Esophagus muscularis mucosa (tissue), 4 donors: ENCODE data around the gene ZIC4. TPM values are rescaled to one million over a fixed set of nuclear protein-coding genes. Genes with fewer than 3 reads are reported as not detected.

ENCODE experiments used
- DNase-seq: peaks from one replicate; pipeline ENCODE4 v3.0.0-alpha.2; 2017; ENCODE audit errors: extremely low spot score
- H3K27ac ChIP-seq, 4 donors: fragments of 200-600 bp; sonication (generic); replicated peaks in 1 of 4; 1 replicate in 3 of 4; 2 replicates in 1 of 4; pipeline ENCODE4 v1.5.1; 2016 to 2019; ENCODE audit warnings: mild to moderate bottlenecking in 1 of 4
- H3K27me3 ChIP-seq, 4 donors: fragments of 200-600 bp; sonication (generic); one replicate each; pipeline versions ENCODE4 v1.5.1 to v1.6.0; 2016 to 2019
- H3K36me3 ChIP-seq, 4 donors: fragments of 200-600 bp; sonication (generic); one replicate each; pipeline ENCODE4 v1.5.1; 2016 to 2019
- H3K4me1 ChIP-seq, 4 donors: fragments of 200-600 bp; sonication (generic); one replicate each; pipeline ENCODE4 v1.5.1; 2016 to 2019
- H3K4me3 ChIP-seq, 4 donors: fragments of 200-600 bp; sonication (generic); 1 replicate in 2 of 4; 2 replicates in 2 of 4; pipeline ENCODE4 v1.5.1; 2016 to 2019; ENCODE audit warnings: mild to moderate bottlenecking in 4 of 4, moderate library complexity in 1 of 4
- H3K9me3 ChIP-seq, 4 donors: fragments of 200-600 bp; sonication (generic); 1 replicate in 3 of 4; 2 replicates in 1 of 4; pipeline ENCODE4 v1.5.1; 2016 to 2019
- CTCF ChIP-seq, 3 experiments: fragments of 200-600 bp in 2 of 3; fragments of 450-650 bp in 1 of 3; sonication (generic) in 2 of 3; IDR thresholded peaks; one replicate each; pipeline ENCODE4 v1.5.1; 2017 to 2019; ENCODE audit warnings: antibody characterized with exemption in 3 of 3, mild to moderate bottlenecking in 2 of 3, moderate library complexity in 1 of 3
- EP300 ChIP-seq: sonication (generic); formaldehyde crosslinking; IDR thresholded peaks from one replicate; pipeline ENCODE4 v1.6.1; 2017; ENCODE audit warnings: antibody characterized with exemption
- POLR2A ChIP-seq: fragments of 450-650 bp; IDR thresholded peaks from one replicate; pipeline ENCODE4 v1.6.1; 2017; ENCODE audit warnings: antibody characterized with exemption, moderate library complexity, mild to moderate bottlenecking, low read depth
- POLR2AphosphoS5 ChIP-seq, 2 donors: sonication (generic); formaldehyde crosslinking; IDR thresholded peaks; one replicate each; pipeline ENCODE4 v1.6.1; 2017; ENCODE audit warnings: antibody characterized with exemption in 2 of 2
- WGBS: methylation state at CpG from one replicate; pipeline ENCODE4 v1.1.5; 2018; 5-methylcytosine and 5-hydroxymethylcytosine counted together
- intact Hi-C: fragments of 100-400 bp; cut with DNase I; formaldehyde crosslinking; loops from one replicate; pipeline ENCODE4 v1.15.1; 2023
- total RNA-seq, 4 donors: library from RNA; depleted of rRNA; stranded (reverse); fragments of >200 nt; gene quantifications; one replicate each; pipeline versions ENCODE4 v1.1.0 to v1.2.1, GENCODE V29; 2016

ZIC4 gene
- total RNA-seq, 4 donors from 2014 or later, result not detected

GRCh38 chr3:147395899-147396711, 10.2 kb downstream of the ZIC4 start:
- Histone ChIP-seq H3K9me3 (peaks cover 0 to 4% (median 0%) of the 10 kb centered on the region in 4 donors), H3K27me3 (peaks cover 10 to 100% (median 79%) of the 10 kb centered on the region in 4 donors), H3K27ac (no peak overlapping the region), H3K4me1 (peaks cover 24 to 70% (median 61%) of the 10 kb centered on the region in 4 donors), H3K4me3 (no peak overlapping the region), H3K36me3 (no peaks in the 10 kb centered on the region)
- 8% methylated on average over 14 of the region's 65 CpGs for WGBS
- intact Hi-C loops, result no loop called here
- no peak for TF ChIP-seq EP300
- TF ChIP-seq POLR2AphosphoS5 (IDR thresholded peaks at IDR 0.05), result no peak
- no peak for TF ChIP-seq POLR2A
- TF ChIP-seq CTCF (IDR thresholded peaks at IDR 0.05), result no peak
- no peak for DNase-seq

GRCh38 chr3:147394884-147395225, 11.5 kb downstream of the ZIC4 start:
- intact Hi-C loops, result no loop called here
- H3K4me1 ChIP-seq, result peaks cover 28 to 77% (median 67%) of the 10 kb centered on the region in 4 donors
- TF ChIP-seq POLR2A (no peak), CTCF (IDR thresholded peaks at IDR 0.05) (no peak), POLR2AphosphoS5 (IDR thresholded peaks at IDR 0.05) (no peak), EP300 (no peak)
- 19% methylated on average over 5 of the region's 5 CpGs for WGBS
- peaks cover 0 to 4% (median 0%) of the 10 kb centered on the region in 4 donors for H3K9me3 ChIP-seq
- no peak overlapping the region for H3K27ac ChIP-seq
- no peaks in the 10 kb centered on the region for H3K36me3 ChIP-seq
- no peak for DNase-seq
- peaks cover 10 to 100% (median 88%) of the 10 kb centered on the region in 4 donors for H3K27me3 ChIP-seq
- no peak overlapping the region for H3K4me3 ChIP-seq

- no peak for TF ChIP-seq POLR2AphosphoS5 (IDR thresholded peaks at IDR 0.05)
- no peak for TF ChIP-seq EP300
- no peak for TF ChIP-seq CTCF (IDR thresholded peaks at IDR 0.05)
- TF ChIP-seq POLR2A, result no peak
- intact Hi-C loops, result no loop called here
- Histone ChIP-seq H3K9me3 (no peaks in the 10 kb centered on the region), H3K27ac (no peak overlapping the region), H3K27me3 (peaks cover 10 to 100% (median 94%) of the 10 kb centered on the region in 4 donors), H3K4me1 (peaks cover 28 to 77% (median 67%) of the 10 kb centered on the region in 4 donors), H3K36me3 (no peaks in the 10 kb centered on the region), H3K4me3 (peak overlapping the region; percentile 40 to 50 (median 42))
- DNase-seq, result no peak
- 14% methylated on average over 30 of the region's 31 CpGs for WGBS
Measured at GRCh38 chr3:147393943-147394883, 12.1 kb downstream of the ZIC4 start.

- intact Hi-C loops, result no loop called here
- Histone ChIP-seq H3K4me1 (peaks cover 28 to 81% (median 67%) of the 10 kb centered on the region in 4 donors), H3K36me3 (no peaks in the 10 kb centered on the region), H3K4me3 (peak overlapping the region; percentile 40 to 50 (median 42)), H3K27ac (no peak overlapping the region), H3K27me3 (peaks cover 10 to 100% (median 96%) of the 10 kb centered on the region in 4 donors), H3K9me3 (no peaks in the 10 kb centered on the region)
- TF ChIP-seq CTCF (IDR thresholded peaks at IDR 0.05) (no peak), POLR2A (no peak), EP300 (no peak)
- DNase-seq, result no peak
- WGBS, result 6% methylated on average over 45 of the region's 54 CpGs
Measured at GRCh38 chr3:147393261-147393942, 12.9 kb downstream of the ZIC4 start.
